ENCODE data around the gene KLF16.

KLF16 gene

DNA sequence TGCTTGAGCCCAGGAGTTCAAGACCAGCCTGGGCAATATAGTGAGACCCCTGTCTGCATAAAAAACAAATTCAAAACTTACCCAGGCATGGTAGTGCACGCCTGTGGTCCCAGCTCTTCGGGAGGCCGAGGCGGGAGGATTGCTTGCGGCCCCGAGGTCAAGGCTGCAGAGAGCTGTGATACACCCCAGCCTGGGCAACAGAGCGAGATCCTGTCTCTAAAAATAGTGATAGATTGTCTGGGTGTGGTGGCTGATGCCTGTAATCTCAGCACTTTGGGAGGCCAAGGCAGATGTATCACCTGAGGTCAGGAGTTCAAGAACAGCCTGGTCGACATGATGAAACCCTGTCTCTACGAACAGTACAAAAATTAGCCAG lies 4.0 kb upstream of the KLF16 start:
- H3K4me2 ChIP-seq (ENCODE audit: insufficient read depth, low read length, poor library complexity, severe bottlenecking): no peak overlapping the region
- no peak overlapping the region for H4K91ac ChIP-seq (ENCODE audit: low read depth, low read length, poor library complexity)
- H3K9ac ChIP-seq (ENCODE audit: low read depth, low read length, poor library complexity): peak overlapping the region; percentile 12
- no peak overlapping the region for H2BK12ac ChIP-seq (ENCODE audit: low read length)
- no peak overlapping the region for H3K14ac ChIP-seq (ENCODE audit: low read length)
- H2BK5ac ChIP-seq (ENCODE audit: low read length): no peak overlapping the region
- H3K18ac ChIP-seq (ENCODE audit: low read length): no peak overlapping the region
- no peak overlapping the region for H3K27ac ChIP-seq (replicated peaks; ENCODE audit: low read length)
- H3K27me3 ChIP-seq (ENCODE audit: control insufficient read depth in 3 of 3, insufficient read depth in 3 of 3, low read depth in 1 of 3, low read length in 3 of 3): peaks cover 0 to 6% (median 3%) of the 10 kb centered on the region in 3 experiments
- no peak overlapping the region for H3K23ac ChIP-seq (ENCODE audit: low read depth, low read length, poor library complexity)
- H2AFZ ChIP-seq (ENCODE audit: low read length): no peak overlapping the region
- DNase-seq (ENCODE audit: low spot score): no peak
- H3K4ac ChIP-seq (ENCODE audit: low read length): no peak overlapping the region
- H3K79me1 ChIP-seq (ENCODE audit: low read depth, low read length): peaks cover 13% of the 10 kb centered on the region
- no peak overlapping the region for H2BK120ac ChIP-seq (ENCODE audit: low read depth, low read length)
- H2BK15ac ChIP-seq (ENCODE audit: low read length): no peak overlapping the region
- H4K8ac ChIP-seq (ENCODE audit: low read depth, low read length): no peak overlapping the region
- no peak overlapping the region for H2AK5ac ChIP-seq (ENCODE audit: low read depth, low read length)
- no CpG with 5 or more reads among the region's 9 CpGs for WGBS, 2 donors (ENCODE audit: extremely low coverage in 2 of 2, insufficient read length in 2 of 2, insufficient replicate concordance in 1 of 2)
- peaks cover 3 to 9% of the 10 kb centered on the region in 2 donors for H3K4me1 ChIP-seq (ENCODE audit: control insufficient read depth in 2 of 2, insufficient read depth in 1 of 2, low read depth in 1 of 2, low read length in 2 of 2)
- H3K36me3 ChIP-seq (replicated peaks in 1 of 2; ENCODE audit: control insufficient read depth in 2 of 2, insufficient read depth in 2 of 2, low read length in 2 of 2): peaks cover 3 to 10% of the 10 kb centered on the region in 2 donors
- H3K4me3 ChIP-seq (ENCODE audit: low read length in 2 of 2): no peak overlapping the region
- H3K9me3 ChIP-seq (replicated peaks in 1 of 2; ENCODE audit: control insufficient read depth in 2 of 2, insufficient read depth in 1 of 2, low read depth in 1 of 2, low read length in 2 of 2): peaks cover 0 to 2% of the 10 kb centered on the region in 2 donors

DNA sequence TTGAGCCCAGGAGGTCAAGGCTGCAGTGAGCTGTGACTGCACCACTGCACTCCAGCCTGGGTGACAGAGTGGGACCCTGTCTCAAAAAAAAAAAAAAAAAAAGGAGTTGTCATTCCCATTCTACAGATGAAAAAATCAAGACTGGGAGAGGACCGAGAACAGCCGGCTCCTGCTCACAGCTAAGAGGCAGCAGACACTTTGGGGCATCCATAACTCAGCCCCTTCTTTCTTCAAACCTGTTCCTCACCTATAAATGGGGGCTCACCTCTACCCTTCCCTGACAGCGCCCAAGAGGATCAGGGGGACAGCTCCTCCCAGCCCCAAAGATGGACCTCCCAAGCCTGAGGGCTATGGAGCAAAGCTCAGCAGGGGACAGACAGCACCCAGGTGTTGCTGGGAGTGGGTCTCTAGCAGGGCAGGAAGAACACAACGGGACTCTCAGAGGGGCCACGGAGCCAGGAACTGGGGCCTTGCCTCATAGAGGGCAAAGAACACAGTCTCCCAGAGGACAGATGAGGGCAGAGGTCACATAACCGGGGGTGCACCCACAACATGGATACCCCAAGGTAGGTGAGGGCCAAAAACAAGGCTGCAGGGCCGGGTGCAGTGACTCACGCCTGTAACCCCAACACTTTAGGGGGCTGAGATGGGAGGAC lies 3.4 kb upstream of the KLF16 start:
- Histone ChIP-seq H2AFZ (ENCODE audit: low read length) (no peak overlapping the region), H3K4ac (ENCODE audit: low read length) (no peak overlapping the region), H3K4me3 (ENCODE audit: low read length in 2 of 2) (no peak overlapping the region), H3K4me1 (ENCODE audit: control insufficient read depth in 2 of 2, insufficient read depth in 1 of 2, low read depth in 1 of 2, low read length in 2 of 2) (peaks cover 6 to 14% of the 10 kb centered on the region in 2 donors), H4K8ac (ENCODE audit: low read depth, low read length) (no peak overlapping the region), H2BK5ac (ENCODE audit: low read length) (no peak overlapping the region), H2BK15ac (ENCODE audit: low read length) (no peak overlapping the region), H2BK12ac (ENCODE audit: low read length) (no peak overlapping the region), H2BK120ac (ENCODE audit: low read depth, low read length) (no peak overlapping the region), H3K27ac (replicated peaks; ENCODE audit: low read length) (no peak overlapping the region), H3K36me3 (replicated peaks in 1 of 2; ENCODE audit: control insufficient read depth in 2 of 2, insufficient read depth in 2 of 2, low read length in 2 of 2) (peaks cover 3 to 9% of the 10 kb centered on the region in 2 donors), H3K9ac (ENCODE audit: low read depth, low read length, poor library complexity) (peak overlapping the region; percentile 3), H4K91ac (ENCODE audit: low read depth, low read length, poor library complexity) (no peak overlapping the region), H3K4me2 (ENCODE audit: insufficient read depth, low read length, poor library complexity, severe bottlenecking) (no peak overlapping the region), H3K23ac (ENCODE audit: low read depth, low read length, poor library complexity) (no peak overlapping the region), H3K18ac (ENCODE audit: low read length) (no peak overlapping the region), H3K14ac (ENCODE audit: low read length) (no peak overlapping the region), H3K9me3 (replicated peaks in 1 of 2; ENCODE audit: control insufficient read depth in 2 of 2, insufficient read depth in 1 of 2, low read depth in 1 of 2, low read length in 2 of 2) (peaks cover 0 to 2% of the 10 kb centered on the region in 2 donors), H2AK5ac (ENCODE audit: low read depth, low read length) (peak overlapping the region; percentile 14), H3K79me1 (ENCODE audit: low read depth, low read length) (peaks cover 11% of the 10 kb centered on the region), H3K27me3 (ENCODE audit: control insufficient read depth in 3 of 3, insufficient read depth in 3 of 3, low read depth in 1 of 3, low read length in 3 of 3) (peaks cover 0 to 11% (median 8%) of the 10 kb centered on the region in 3 experiments)
- no CpG with 5 or more reads among the region's 8 CpGs for WGBS, 2 donors (ENCODE audit: extremely low coverage in 2 of 2, insufficient read length in 2 of 2, insufficient replicate concordance in 1 of 2)
- no peak for DNase-seq (ENCODE audit: low spot score)

DNA sequence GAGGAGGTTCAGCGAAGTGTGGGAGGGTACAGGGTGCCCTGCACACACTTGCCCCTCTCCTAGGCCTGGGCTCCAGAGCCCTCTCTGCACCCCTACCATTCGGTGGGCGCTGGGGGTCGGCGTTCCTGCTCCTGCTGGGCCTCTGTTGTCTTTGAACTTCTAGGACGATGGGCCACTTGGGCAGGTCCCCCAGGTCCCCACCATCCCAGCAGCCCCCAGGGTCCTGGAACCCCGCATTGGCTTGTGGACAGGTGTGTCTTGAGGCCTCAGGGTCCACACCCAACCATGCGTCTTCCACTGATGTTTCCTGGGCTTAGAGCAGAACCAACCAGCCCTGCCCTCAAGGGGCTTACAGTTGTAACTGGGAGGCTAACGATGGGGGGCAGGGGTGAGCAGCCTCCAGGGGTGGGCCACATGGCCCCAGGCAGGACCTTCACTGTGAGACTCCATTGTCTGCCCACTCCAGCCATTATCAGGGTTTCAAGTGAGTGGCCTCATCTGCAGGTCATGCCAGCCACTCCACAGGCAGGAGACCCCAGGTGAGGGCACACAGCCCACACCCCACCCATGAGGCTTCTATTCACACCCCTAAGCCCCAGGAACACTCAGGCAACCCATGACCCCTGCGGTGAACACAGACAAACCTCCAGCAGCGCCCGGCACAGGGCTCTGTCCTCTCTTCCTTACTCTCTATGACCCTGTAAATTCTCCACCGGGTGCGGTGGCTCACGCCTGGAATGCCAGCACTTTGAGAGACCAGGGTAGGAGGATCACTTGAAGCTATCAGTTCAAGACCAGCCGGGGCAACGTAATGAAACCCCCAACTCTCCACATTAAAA lies 2.0 kb upstream of the KLF16 start:
- Histone ChIP-seq H4K8ac (ENCODE audit: low read depth, low read length) (peak overlapping the region; percentile 82), H2BK15ac (ENCODE audit: low read length) (peak overlapping the region; percentile 53), H3K4ac (ENCODE audit: low read length) (peak overlapping the region; percentile 76), H2AFZ (ENCODE audit: low read length) (peak overlapping the region; percentile 97), H2BK120ac (ENCODE audit: low read depth, low read length) (peak overlapping the region; percentile 97), H3K18ac (ENCODE audit: low read length) (peak overlapping the region; percentile 97), H4K91ac (ENCODE audit: low read depth, low read length, poor library complexity) (peak overlapping the region; percentile 72), H3K27ac (replicated peaks; ENCODE audit: low read length) (peak overlapping the region; percentile 83), H2BK12ac (ENCODE audit: low read length) (peak overlapping the region; percentile 94), H2AK5ac (ENCODE audit: low read depth, low read length) (peak overlapping the region; percentile 100), H3K9ac (ENCODE audit: low read depth, low read length, poor library complexity) (peak overlapping the region; percentile 91), H3K9me3 (replicated peaks in 1 of 2; ENCODE audit: control insufficient read depth in 2 of 2, insufficient read depth in 1 of 2, low read depth in 1 of 2, low read length in 2 of 2) (no peaks in the 10 kb centered on the region), H3K4me3 (ENCODE audit: low read length in 2 of 2) (peak overlapping the region; percentile 61 to 71), H3K4me1 (ENCODE audit: control insufficient read depth in 2 of 2, insufficient read depth in 1 of 2, low read depth in 1 of 2, low read length in 2 of 2) (peaks cover 13 to 27% of the 10 kb centered on the region in 2 donors), H3K14ac (ENCODE audit: low read length) (peak overlapping the region; percentile 1), H3K36me3 (replicated peaks in 1 of 2; ENCODE audit: control insufficient read depth in 2 of 2, insufficient read depth in 2 of 2, low read length in 2 of 2) (peaks cover 0 to 3% of the 10 kb centered on the region in 2 donors), H3K79me1 (ENCODE audit: low read depth, low read length) (peaks cover 10% of the 10 kb centered on the region), H3K27me3 (ENCODE audit: control insufficient read depth in 3 of 3, insufficient read depth in 3 of 3, low read depth in 1 of 3, low read length in 3 of 3) (peaks cover 7 to 25% (median 19%) of the 10 kb centered on the region in 3 experiments), H3K4me2 (ENCODE audit: insufficient read depth, low read length, poor library complexity, severe bottlenecking) (peak overlapping the region; percentile 93), H3K23ac (ENCODE audit: low read depth, low read length, poor library complexity) (peak overlapping the region; percentile 91), H2BK5ac (ENCODE audit: low read length) (peak overlapping the region; percentile 99)
- whole genome bisulfite sequencing, 2 donors (ENCODE audit: extremely low coverage in 2 of 2, insufficient read length in 2 of 2, insufficient replicate concordance in 1 of 2): no CpG with 5 or more reads among the region's 17 CpGs
- DNase-seq (ENCODE audit: low spot score): no peak
